Kidney glomerular epithelial cell (primary cell): Measurements from ENCODE around the gene CADPS.
A peak's percentile ranks its signal among the peaks of the same experiment; 100 is the strongest.

ENCODE experiments used
- DNase-seq: peaks from one replicate; lab custom pipeline; 2025; lab: John Stamatoyannopoulos, UW

Gene CADPS

GRCh38 chr3:62873761-62874710 is 1.2 kb downstream of the CADPS start:
- no peak for DNase-seq

- DNase-seq: no peak
Observed at GRCh38 chr3:62873451-62873760, 1.8 kb downstream of the CADPS start.

DNA sequence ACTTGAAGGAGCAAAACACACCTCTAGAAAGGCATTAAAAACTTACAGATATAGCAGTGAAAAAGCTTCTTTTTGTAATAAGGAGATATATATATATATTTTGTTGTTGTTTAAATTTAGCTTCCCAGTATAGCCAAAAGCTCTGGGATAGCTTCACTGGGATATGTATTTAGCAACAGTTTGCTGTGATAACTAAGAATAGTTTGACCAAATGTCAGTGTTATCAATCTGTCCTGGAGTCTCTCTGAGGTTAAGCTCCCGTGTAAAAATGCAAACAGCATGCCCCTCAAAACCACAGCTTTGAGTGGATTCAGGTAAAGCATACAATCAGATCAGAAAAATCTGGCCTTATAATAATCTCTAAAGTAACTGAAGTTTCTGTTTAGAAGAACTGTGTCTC is 2.9 kb downstream of the CADPS start:
- no peak for DNase-seq

DNA sequence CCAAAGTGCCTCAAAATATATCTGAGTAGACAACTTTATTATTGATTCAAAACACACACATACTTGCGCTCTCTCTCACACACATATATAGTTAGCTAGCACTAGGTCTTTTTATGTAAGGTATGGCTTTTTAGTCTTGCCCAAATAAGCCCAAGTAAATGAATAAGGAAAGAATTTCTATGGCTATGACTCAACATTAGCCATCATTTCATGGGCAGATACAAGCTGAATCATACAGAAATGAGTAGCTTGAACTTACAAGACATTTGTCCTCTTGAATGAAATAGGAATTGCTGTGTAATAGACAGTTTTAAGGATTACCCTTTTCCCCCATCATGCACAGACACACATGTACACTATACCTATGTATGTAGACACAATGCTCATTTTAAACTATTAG is 4.9 kb downstream of the CADPS start:
- DNase-seq: peak; percentile 26

DNA sequence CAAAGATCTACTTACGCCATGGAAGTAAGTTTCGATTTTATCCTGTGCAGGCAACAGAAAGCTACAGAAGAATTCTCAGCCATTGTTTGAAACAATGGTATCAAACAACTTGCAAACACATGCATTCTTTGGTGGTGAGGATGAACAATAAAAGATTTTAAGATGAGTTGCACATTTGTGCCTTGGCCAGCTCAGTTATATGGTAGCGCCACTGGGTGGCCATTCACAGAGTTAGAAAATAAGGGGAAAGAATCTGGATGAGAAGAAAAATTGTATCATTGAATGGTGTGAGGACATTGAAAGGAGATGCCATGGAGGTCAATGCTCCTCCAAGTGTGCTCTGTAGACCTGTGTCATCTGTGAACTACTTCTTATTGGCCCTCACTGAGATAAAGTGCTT is 11.6 kb downstream of the CADPS start:
- no peak for DNase-seq

- DNase-seq: no peak
Observed at GRCh38 chr3:62859203-62859791, 15.9 kb downstream of the CADPS start.

DNA sequence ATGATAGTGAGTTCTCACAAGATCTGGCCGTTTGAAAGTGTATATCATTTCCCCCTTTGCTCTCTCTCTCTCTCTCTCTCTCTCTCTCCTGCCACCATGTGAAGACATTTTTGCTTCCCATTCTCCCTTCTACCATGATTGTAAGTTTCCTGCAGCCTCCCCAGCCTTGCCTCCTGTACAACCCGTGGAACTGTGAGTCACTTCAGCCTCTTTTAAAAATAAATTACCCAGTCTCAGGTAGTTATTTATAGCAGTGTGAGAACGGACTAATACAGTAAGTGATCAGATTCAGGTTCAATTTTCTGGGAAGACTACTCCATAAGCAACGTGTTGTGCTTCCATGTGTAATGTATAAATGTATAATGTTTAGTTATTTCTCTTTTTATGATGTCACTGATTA is 29.2 kb downstream of the CADPS start:
- no peak for DNase-seq

DNA sequence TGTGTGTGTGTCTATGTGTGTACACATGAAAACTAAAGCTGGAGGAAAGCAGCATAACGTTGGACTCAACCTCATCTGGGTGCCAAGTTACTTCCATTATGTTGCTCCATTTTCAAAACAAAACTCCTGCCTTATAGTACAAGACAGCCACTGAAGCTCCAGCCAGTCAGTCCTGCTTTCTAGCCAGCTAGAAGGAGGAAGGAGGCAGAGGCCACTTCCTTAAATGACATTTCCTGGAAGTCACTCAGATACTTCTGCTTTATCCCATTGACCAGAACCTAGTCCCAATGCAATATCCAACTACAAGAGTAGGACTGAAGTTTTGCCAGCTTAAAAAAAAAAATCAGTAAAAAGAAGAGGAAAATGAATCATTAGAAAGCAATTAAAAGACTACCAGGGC is 31.7 kb downstream of the CADPS start:
- no peak for DNase-seq

DNA sequence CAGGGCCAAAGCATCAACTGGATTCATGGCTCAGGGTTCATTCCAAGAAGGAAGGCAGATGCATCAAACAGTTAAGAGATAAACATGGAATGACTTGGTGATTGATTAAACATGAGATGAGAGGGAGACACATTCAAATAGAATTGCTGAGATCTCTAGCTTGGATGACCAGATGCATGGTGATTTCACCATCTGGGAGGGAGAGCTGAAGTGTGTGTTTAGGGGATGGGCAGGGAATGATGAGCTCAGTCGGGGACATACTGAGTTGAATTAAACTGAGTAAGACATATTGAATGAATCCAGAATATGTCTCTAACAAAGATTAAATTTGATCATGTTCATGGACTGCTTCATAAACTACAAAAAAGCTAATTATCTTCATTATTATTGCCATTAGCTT is 35.5 kb downstream of the CADPS start:
- DNase-seq: no peak

DNA sequence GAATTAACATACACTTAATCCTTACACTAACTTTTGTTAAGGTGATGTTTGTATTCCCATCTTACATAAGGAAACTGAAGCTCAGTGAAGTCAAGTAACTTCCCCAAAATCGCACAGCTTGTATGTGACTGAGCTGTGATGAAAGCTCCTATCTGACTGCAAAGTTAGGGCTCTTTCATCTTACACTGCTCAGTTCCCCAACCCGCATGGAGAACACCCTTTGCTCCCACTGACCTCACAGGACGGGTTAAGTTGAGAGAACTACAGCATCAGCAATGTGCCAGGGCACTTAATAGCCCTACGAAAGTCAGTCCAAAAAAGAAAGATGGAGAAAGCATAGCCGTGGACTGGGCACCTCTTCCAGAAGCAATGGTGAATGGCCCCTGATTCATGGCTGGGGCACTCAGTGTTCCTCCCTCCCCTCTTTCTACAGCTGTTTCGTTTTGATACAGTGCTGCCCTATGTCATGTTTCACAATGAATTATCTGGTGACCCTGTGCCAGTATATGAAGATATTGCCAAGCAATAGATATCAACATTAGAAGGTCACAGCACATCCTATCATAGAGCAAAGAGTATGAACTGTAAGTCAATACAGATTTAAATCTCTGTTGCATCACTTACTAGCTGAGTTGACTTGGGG is 38.0 kb downstream of the CADPS start:
- no peak for DNase-seq

DNA sequence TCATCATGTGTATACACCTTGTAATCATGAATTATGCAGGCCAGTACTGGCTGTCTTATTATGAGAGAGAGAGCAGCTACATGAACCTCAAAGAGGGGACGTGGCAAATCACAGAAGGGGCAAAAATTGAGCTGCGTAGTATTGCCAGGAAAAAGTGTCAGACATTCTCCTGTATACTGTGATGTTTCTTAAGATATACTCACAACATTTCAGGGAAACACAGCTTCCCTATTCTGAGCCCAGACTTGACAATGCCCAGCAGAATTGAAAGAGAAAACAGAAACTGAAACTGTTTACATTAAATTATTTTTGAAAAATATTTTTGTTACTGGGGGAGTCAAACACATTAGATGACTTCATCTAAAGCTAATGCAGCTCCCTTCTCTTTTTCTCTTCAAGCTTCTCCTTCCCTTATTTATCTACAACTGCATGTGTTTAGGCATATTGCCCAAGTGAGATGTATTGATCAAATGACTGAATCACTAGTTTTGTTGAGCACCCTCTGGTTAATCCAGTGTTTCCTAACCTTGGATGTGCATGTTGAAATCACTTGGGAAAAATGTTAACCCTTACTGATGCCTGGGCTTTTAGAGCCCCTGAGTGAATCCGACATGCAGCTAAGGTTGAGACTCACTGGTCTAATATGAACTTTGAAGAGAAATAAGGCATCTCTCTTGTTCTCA is 39.5 kb downstream of the CADPS start:
- no peak for DNase-seq

DNA sequence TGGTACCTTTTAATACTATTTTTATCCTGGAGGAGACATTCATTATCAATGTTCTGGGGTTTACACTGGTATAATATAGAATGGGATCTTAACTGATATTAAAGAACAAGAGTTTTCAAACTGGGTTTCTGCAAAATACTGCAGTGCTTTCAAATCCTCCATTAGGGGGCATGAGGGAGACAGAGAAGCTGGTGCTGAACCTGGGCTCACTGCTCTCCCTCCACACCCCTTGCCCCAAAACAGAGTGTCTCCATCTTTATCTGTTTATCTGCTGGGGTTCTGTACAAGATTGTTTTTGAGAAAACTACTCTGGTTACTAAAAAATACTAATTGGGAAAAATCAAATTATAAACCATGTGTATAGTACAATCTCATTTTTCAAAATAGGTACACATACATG is 41.7 kb downstream of the CADPS start:
- DNase-seq: no peak

GRCh38 chr3:62832553-62832952 is 42.7 kb downstream of the CADPS start:
- no peak for DNase-seq

GRCh38 chr3:62830727-62831322 is 44.4 kb downstream of the CADPS start:
- DNase-seq: no peak

DNA sequence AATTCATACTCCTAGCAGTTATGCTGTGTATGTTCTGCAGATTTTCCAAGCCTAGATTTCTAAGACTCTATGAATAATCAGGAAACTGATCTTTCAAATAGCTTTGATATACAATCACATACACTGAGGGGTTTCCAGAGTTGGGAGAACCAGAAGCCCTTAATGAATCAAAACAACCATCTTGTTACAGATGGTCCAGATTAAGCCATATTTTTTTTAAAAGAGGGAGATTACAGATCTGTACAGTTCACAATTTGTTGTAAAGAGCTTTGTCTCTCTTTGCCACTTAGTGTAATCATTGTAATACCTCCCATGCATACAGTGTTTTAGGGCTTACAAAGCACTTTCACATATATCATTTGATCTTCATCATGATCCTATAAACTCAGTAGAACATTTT is 47.7 kb downstream of the CADPS start:
- no peak for DNase-seq

DNA sequence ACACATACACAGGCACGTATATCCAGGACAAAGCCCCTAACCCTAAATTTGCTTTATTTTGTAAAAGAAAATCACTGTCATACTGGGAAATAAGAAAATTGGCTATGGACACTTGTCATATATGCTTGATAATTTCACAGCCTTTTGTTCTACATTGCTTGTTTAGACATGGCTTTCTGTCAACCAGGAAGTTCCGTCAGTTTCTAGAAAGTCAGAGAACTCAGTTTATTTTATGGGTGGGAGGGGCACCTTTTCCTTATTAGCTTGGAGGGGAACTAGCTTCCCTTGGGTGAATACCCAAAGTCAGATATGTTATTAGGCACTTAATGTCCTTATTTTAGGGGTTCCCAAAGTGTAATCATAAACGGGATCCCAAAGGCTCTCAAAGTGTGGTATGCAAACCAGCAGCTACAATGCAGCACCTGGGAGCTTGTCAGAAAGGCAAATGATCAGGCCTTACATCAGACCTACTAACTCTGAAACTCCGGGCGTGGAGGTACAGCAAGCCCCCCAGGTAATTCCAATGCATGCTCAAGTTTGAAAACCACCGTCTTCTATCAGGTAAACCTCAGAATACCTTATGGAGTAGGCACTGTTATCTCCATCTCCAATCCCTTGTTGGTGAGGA is 50.1 kb downstream of the CADPS start:
- DNase-seq: no peak

DNA sequence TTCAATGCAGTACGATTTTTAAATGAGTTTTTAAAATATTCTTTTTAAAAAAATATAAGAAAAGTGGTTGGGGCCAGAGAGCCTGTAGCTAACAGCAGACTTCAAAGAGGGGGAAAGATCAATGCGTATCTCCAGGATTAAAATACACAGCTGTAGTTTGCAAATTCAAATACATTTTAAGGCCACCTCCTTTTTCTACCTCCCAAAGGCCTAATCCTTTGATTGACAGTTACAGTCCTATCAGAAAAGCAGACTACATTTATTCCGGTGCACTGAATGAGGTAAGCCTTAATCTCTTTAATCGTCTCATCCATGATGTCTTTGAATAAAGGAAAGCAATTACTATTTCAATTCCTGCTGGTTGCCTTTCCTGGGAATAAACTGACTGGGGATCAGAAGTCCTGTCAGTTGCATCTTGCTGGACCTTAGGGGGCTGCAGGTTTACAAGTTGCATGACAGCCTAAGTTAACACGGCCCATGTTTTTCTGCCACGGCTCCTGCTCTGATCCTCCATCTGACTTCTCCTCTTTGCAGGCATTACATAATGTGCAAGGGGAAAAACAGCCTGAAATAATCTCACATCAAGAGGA is 51.7 kb downstream of the CADPS start:
- no peak for DNase-seq

DNA sequence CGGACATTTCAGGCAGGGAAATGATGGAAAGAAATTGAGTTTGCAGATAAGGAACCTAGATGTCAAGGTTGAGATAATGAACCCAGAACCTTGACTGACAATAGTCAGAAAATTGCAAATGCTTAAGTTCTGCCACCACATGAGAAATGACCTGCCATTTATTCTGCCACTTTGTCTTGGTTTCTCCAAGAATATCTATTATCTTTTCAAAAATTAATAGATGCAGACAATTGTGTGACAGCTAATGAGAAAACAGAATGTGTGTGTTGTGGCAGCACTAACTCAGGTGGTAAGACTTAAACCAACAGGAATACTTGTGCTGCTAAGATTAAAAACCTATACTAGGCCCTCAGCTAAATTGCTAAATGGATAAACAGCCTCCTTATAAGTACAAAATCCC is 52.3 kb downstream of the CADPS start:
- DNase-seq: no peak

- DNase-seq: no peak
Observed at GRCh38 chr3:62818347-62818746, 56.9 kb downstream of the CADPS start.

GRCh38 chr3:62817678-62818077 is 57.5 kb downstream of the CADPS start:
- no peak for DNase-seq

GRCh38 chr3:62815981-62816380 is 59.2 kb downstream of the CADPS start:
- DNase-seq: no peak
